HG03469 (cell line): ENCODE data around the gene PRAMEF18.
"Not testable (repeated sequence)": the region's sequence is repeated elsewhere in the genome, so short reads cannot be mapped to it uniquely, and the experiment has no call there.

Experiments
- ATAC-seq: cut with Tn5 transposase; IDR thresholded peaks from one replicate; pipeline ENCODE4 v1.9.1; 2021; ENCODE audit warnings: mild to moderate bottlenecking, moderate library complexity, moderate number of reproducible peaks; ENCODE audit not compliant: unreplicated experiment

The PRAMEF18 gene

DNA sequence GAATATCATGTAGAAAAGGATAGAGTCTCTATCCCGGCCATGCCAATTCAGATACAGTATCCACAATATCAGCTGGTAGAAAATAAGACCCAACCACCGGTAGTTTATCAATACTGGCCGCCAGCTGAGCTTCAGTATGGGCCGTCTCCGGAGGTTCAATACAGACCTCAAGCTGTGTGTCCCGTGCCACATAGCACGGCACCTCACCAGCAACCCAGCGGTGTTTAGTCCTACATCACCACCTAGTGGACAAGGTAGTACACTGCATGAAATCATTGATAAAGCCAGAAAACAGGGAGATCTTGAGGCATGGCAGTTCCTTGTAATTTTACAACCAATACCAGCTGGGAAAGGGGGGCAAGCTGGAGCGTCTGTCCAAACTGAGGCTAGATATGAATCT is 17.2 kb downstream of the PRAMEF18 start:
- ATAC-seq = not testable (repeated sequence)

- not testable (repeated sequence) for ATAC-seq
These were observed 24.6 kb downstream of the PRAMEF18 start, which contains the start of gene PRAMEF13 for GRCh38 chr1:13201309-13201708. PRAMEF13 (minus strand) TSS chr1:13201409; CDS start chr1:13199589, 1,820 bp downstream.
